IMR-90 (cell line): ENCODE results near the gene DEDD2. TPM values are rescaled to one million over a fixed set of nuclear protein-coding genes. Genes with fewer than 3 reads are reported as not detected.
A peak's percentile ranks its signal among the peaks of the same experiment; 100 is the strongest.

Source experiments
- ATAC-seq: fragments of 200-7000 bp; cut with Tn5 transposase; 2 replicates; pipeline ENCODE4 v1.9.1; 2020; ENCODE audit warnings: low read depth, mild to moderate bottlenecking, moderate library complexity
- BruUV-seq: library from RNA; stranded (reverse); fragments of 400-500 nt; replicated peaks from 2 replicates; lab custom pipeline; 2021; lab: Mats Ljungman, UMichigan
- CTCF ChIA-PET: fragments of 300-600 bp; formaldehyde crosslinking; extraction: SDS; loops from one replicate; lab custom pipeline; 2021; ENCODE audit warnings: antibody characterized with exemption; lab: Yijun Ruan, JAX
- POLR2A ChIA-PET: fragments of 300-600 bp; sonication (Branson Sonifier 250); formaldehyde crosslinking; loops from one replicate; lab custom pipeline; 2022; ENCODE audit warnings: antibody characterized with exemption; ENCODE audit not compliant: unreplicated experiment; lab: Charles Lee
- DNase-seq: peaks from one replicate; pipeline ENCODE4 v3.0.0; 2013
- H2AFZ ChIP-seq: replicated peaks from 2 replicates; pipeline ENCODE3; 2013; ENCODE audit warnings: low read length, mild to moderate bottlenecking; ENCODE audit not compliant: poor library complexity
- H2AK5ac ChIP-seq: 2 replicates; pipeline ENCODE4 v1.6.1; 2013; ENCODE audit warnings: low read depth, low read length, inconsistent platforms
- H2AK9ac ChIP-seq: replicated peaks from 2 replicates; pipeline ENCODE3; 2013; ENCODE audit warnings: mild to moderate bottlenecking, low read depth, low read length, moderate library complexity; ENCODE audit not compliant: poor library complexity
- H2BK120ac ChIP-seq: 2 replicates; pipeline ENCODE4 v1.6.1; 2013; ENCODE audit warnings: low read depth, low read length, inconsistent platforms
- H2BK15ac ChIP-seq: 3 replicates; pipeline ENCODE4 v1.6.1; 2013; ENCODE audit warnings: low read depth, low read length, inconsistent platforms
- H2BK20ac ChIP-seq: 2 replicates; pipeline ENCODE4 v1.6.1; 2013; ENCODE audit warnings: low read depth, mild to moderate bottlenecking, inconsistent platforms, low read length, moderate library complexity
- H2BK5ac ChIP-seq: 2 replicates; pipeline ENCODE4 v1.6.1; 2013; ENCODE audit warnings: mild to moderate bottlenecking, low read depth, low read length, inconsistent platforms; ENCODE audit not compliant: poor library complexity, severe bottlenecking
- H3K14ac ChIP-seq: replicated peaks from 2 replicates; pipeline ENCODE4 v1.6.1; 2013; ENCODE audit warnings: low read depth, low read length, inconsistent platforms
- H3K18ac ChIP-seq: 2 replicates; pipeline ENCODE4 v1.6.1; 2013; ENCODE audit warnings: low read depth, low read length, control low read depth
- H3K23ac ChIP-seq: 2 replicates; pipeline ENCODE4 v1.6.1; 2013; ENCODE audit warnings: low read depth, low read length, inconsistent platforms
- H3K27ac ChIP-seq: 2 replicates; pipeline ENCODE4 v1.5.1; 2013; ENCODE audit warnings: mild to moderate bottlenecking, control low read depth, low read length; ENCODE audit not compliant: insufficient read depth
- H3K27me3 ChIP-seq: 2 replicates; pipeline ENCODE4 v1.6.1; 2013; ENCODE audit warnings: low read length; ENCODE audit not compliant: control insufficient read depth, insufficient read depth
- H3K36me3 ChIP-seq: 2 replicates; pipeline ENCODE4 v1.6.1; 2013; ENCODE audit warnings: low read length, mixed read lengths; ENCODE audit not compliant: control insufficient read depth, insufficient read depth
- H3K4ac ChIP-seq: 2 replicates; pipeline ENCODE4 v1.6.1; 2013; ENCODE audit warnings: low read depth, low read length, inconsistent platforms
- H3K4me1 ChIP-seq: 2 replicates; pipeline ENCODE4 v1.6.1; 2013; ENCODE audit warnings: low read length, mixed read lengths; ENCODE audit not compliant: control insufficient read depth, insufficient read depth
- H3K4me2 ChIP-seq: 2 replicates; pipeline ENCODE4 v1.6.1; 2013; ENCODE audit warnings: low read depth, mild to moderate bottlenecking, control low read depth, low read length, moderate library complexity
- H3K4me3 ChIP-seq: 2 replicates; pipeline ENCODE4 v1.5.1; 2013; ENCODE audit warnings: low read depth, mild to moderate bottlenecking, control low read depth, low read length, moderate library complexity; ENCODE audit not compliant: insufficient read depth
- H3K56ac ChIP-seq: 2 replicates; pipeline ENCODE4 v1.6.1; 2013; ENCODE audit warnings: low read length, inconsistent platforms; ENCODE audit not compliant: insufficient read depth; ENCODE audit errors: extremely low read depth
- H3K79me1 ChIP-seq, 2 experiments: 2 replicates each; pipeline ENCODE4 v1.6.1; 2013; ENCODE audit warnings: low read length in 2 of 2, inconsistent platforms in 1 of 2, low read depth in 1 of 2
- H3K9ac ChIP-seq: 2 replicates; pipeline ENCODE4 v1.6.1; 2013; ENCODE audit warnings: low read depth, low read length, control low read depth
- H3K9me1 ChIP-seq: 2 replicates; pipeline ENCODE4 v1.6.1; 2013; ENCODE audit warnings: low read length, inconsistent platforms; ENCODE audit not compliant: insufficient read depth
- H3K9me3 ChIP-seq: 2 replicates; pipeline ENCODE4 v1.6.1; 2013; ENCODE audit warnings: low read length; ENCODE audit not compliant: control insufficient read depth, insufficient read depth
- H4K20me1 ChIP-seq: 2 replicates; pipeline ENCODE4 v1.6.1; 2013; ENCODE audit warnings: low read length, inconsistent platforms; ENCODE audit not compliant: insufficient read depth
- H4K5ac ChIP-seq: 2 replicates; pipeline ENCODE4 v1.6.1; 2013; ENCODE audit warnings: mild to moderate bottlenecking, low read depth, low read length, control low read depth
- H4K8ac ChIP-seq, 2 experiments: 2 replicates each; pipeline ENCODE4 v1.6.1; 2013; ENCODE audit warnings: low read depth in 2 of 2, low read length in 2 of 2, control low read depth in 1 of 2, inconsistent platforms in 1 of 2
- H4K91ac ChIP-seq: 2 replicates; pipeline ENCODE4 v1.6.1; 2013; ENCODE audit warnings: low read depth, low read length, inconsistent platforms; ENCODE audit not compliant: insufficient read depth
- BHLHE40 ChIP-seq: fragments of 150-350 bp; IDR thresholded peaks from 2 replicates; pipeline ENCODE4 v1.6.1; 2016; ENCODE audit warnings: mild to moderate bottlenecking, low read depth, low read length
- CEBPB ChIP-seq: IDR thresholded peaks from 2 replicates; pipeline ENCODE4 v1.6.1; 2012; ENCODE audit warnings: low read depth, low read length, improper control_type of control experiment
- CHD1 ChIP-seq: IDR thresholded peaks from 2 replicates; pipeline ENCODE4 v1.6.1; 2012; ENCODE audit warnings: low read depth, low read length, improper control_type of control experiment
- CTCF ChIP-seq: conservative IDR thresholded peaks from 2 replicates; pipeline ENCODE4 v1.5.1; 2012; ENCODE audit warnings: mild to moderate bottlenecking, low read depth, low read length, improper control_type of control experiment
- ELK1 ChIP-seq: fragments of 150-350 bp; IDR thresholded peaks from 2 replicates; pipeline ENCODE4 v1.6.1; 2016; ENCODE audit warnings: low read depth, mild to moderate bottlenecking, low read length, moderate library complexity, borderline replicate concordance
- MAFK ChIP-seq: IDR thresholded peaks from 2 replicates; pipeline ENCODE4 v1.6.1; 2012; ENCODE audit warnings: low read depth, low read length, improper control_type of control experiment
- MAZ ChIP-seq: IDR thresholded peaks from 2 replicates; pipeline ENCODE4 v1.6.1; 2012; ENCODE audit warnings: low read depth, mild to moderate bottlenecking, low read length, improper control_type of control experiment, moderate library complexity, borderline replicate concordance
- MXI1 ChIP-seq: IDR thresholded peaks from 2 replicates; pipeline ENCODE4 v1.6.1; 2012; ENCODE audit warnings: low read depth, mild to moderate bottlenecking, low read length, moderate library complexity, borderline replicate concordance
- NFE2L2 ChIP-seq: fragments of 150-350 bp; IDR thresholded peaks from 2 replicates; pipeline ENCODE4 v1.6.1; 2016; ENCODE audit warnings: low read depth, mild to moderate bottlenecking, low read length
- POLR2A ChIP-seq: IDR thresholded peaks from 2 replicates; pipeline ENCODE4 v1.6.1; 2012; ENCODE audit warnings: mild to moderate bottlenecking, low read depth, low read length
- RAD21 ChIP-seq: IDR thresholded peaks from 2 replicates; pipeline ENCODE4 v1.6.1; 2012; ENCODE audit warnings: low read length, improper control_type of control experiment
- RCOR1 ChIP-seq: IDR thresholded peaks from 2 replicates; pipeline ENCODE4 v1.6.1; 2012; ENCODE audit warnings: mild to moderate bottlenecking, low read length, improper control_type of control experiment; ENCODE audit not compliant: insufficient replicate concordance
- RFX5 ChIP-seq: IDR thresholded peaks from 2 replicates; pipeline ENCODE4 v1.8.0; 2012; ENCODE audit warnings: low read depth, mild to moderate bottlenecking, low read length, moderate library complexity
- SMC3 ChIP-seq: fragments of 150-350 bp; IDR thresholded peaks from 2 replicates; pipeline ENCODE4 v1.6.1; 2016; ENCODE audit warnings: low read depth, mild to moderate bottlenecking, antibody characterized with exemption, low read length, moderate library complexity
- USF2 ChIP-seq: fragments of 150-350 bp; IDR thresholded peaks from 2 replicates; pipeline ENCODE4 v1.6.1; 2017; ENCODE audit warnings: mild to moderate bottlenecking, antibody characterized with exemption, low read length, low read depth
- WGBS, 2 experiments: methylation state at CpG; one replicate each; pipeline versions ENCODE4 v1.1.5 to v1.1.7; 2013; ENCODE audit warnings: missing lambda C conversion rate in 2 of 2; ENCODE audit not compliant: insufficient read length in 1 of 2; ENCODE audit errors: extremely low coverage in 2 of 2; 5-methylcytosine and 5-hydroxymethylcytosine counted together
- dilution Hi-C: fragments of 300-500 bp; cut with HindIII; formaldehyde crosslinking; loops from one replicate; pipeline ENCODE4 v1.14.3; 2018; ENCODE audit warnings: low sequenced_read_pairs; ENCODE audit not compliant: unreplicated experiment
- in situ Hi-C: fragments of 300-500 bp; cut with MboI; formaldehyde crosslinking; loops from 3 replicates; pipeline ENCODE4 v1.14.3; 2019; ENCODE audit warnings: low sequenced_read_pairs, inconsistent platforms, mixed read lengths
- intact Hi-C: fragments of 100-400 bp; cut with micrococcal nuclease; formaldehyde crosslinking; loops from 2 replicates; pipeline ENCODE4 v1.10.0; 2022
- polyA plus RNA-seq, 3 experiments: library from polyadenylated mRNA; depleted of rRNA; stranded (reverse); fragments of >200 nt; gene quantifications; 2 replicates each; pipeline ENCODE4 v1.2.3, GENCODE V29; 2012; ENCODE audit warnings: low replicate concordance in 1 of 3
- total RNA-seq: library from RNA; depleted of rRNA; stranded (reverse); fragments of >200 nt; gene quantifications from 2 replicates; pipeline ENCODE4 v1.2.3, GENCODE V29; 2012

DEDD2 gene
- total and polyA plus RNA-seq, 2 of the 4 experiments (the other 2 are of a cell fraction) = 8.2 to 21.0 TPM

- Histone ChIP-seq H4K5ac (no peak overlapping the region), H3K4me3 (no peak overlapping the region), H3K79me1 (peaks cover 8 to 58% of the 10 kb centered on the region in 2 experiments; a peak in 3 of 4 replicates), H2AFZ (no peak overlapping the region), H4K91ac (no peak overlapping the region), H2BK5ac (no peak overlapping the region), H3K9me1 (peaks cover 21% of the 10 kb centered on the region), H3K27me3 (no peaks in the 10 kb centered on the region), H3K9ac (no peak overlapping the region), H3K4me2 (no peak overlapping the region), H4K8ac (no peak overlapping the region), H3K18ac (no peak overlapping the region), H3K14ac (no peak overlapping the region), H3K27ac (no peak overlapping the region), H2BK120ac (no peak overlapping the region), H2AK5ac (no peak overlapping the region; the same call in 1 of the 2 replicates), H4K20me1 (peaks cover 9% of the 10 kb centered on the region; the same call in 1 of the 2 replicates), H3K56ac (no peak overlapping the region), H3K9me3 (no peaks in the 10 kb centered on the region), H2AK9ac (peak overlapping the region; percentile 55), H2BK20ac (no peak overlapping the region), H2BK15ac (no peak overlapping the region), H3K23ac (no peak overlapping the region), H3K4me1 (0 out of 2 replicates have a peak, but pooled peaks cover 2% of the 10 kb centered on the region), H3K36me3 (peaks cover 49% of the 10 kb centered on the region), H3K4ac (no peak overlapping the region)
- CTCF ChIA-PET = no interaction called here
- no peak for ATAC-seq
- in situ Hi-C loops = no loop called here
- WGBS, 2 experiments = 83% methylated on average over 1 of the region's 7 CpGs; no CpG with 5 or more reads in 1 of the 2 experiments
- no peak for DNase-seq
- BruUV-seq = no TSS peak
- POLR2A ChIA-PET = no interaction called here
- intact Hi-C loops = no loop called here
- dilution Hi-C loops = no loop called here
- no peak for TF ChIP-seq CHD1
- TF ChIP-seq NFE2L2 = no peak
- TF ChIP-seq SMC3 = no peak
- TF ChIP-seq RFX5 = no peak
- no peak for TF ChIP-seq POLR2A
- TF ChIP-seq MAFK = no peak
- no peak for TF ChIP-seq CEBPB
- no peak for TF ChIP-seq RCOR1
- no peak for TF ChIP-seq CTCF
- no peak for TF ChIP-seq MAZ
- TF ChIP-seq ELK1 = no peak
- no peak for TF ChIP-seq RAD21
- no peak for TF ChIP-seq MXI1
- TF ChIP-seq USF2 = no peak
- TF ChIP-seq BHLHE40 = no peak
Measured at GRCh38 chr19:42198676-42199439, 18.6 kb downstream of the DEDD2 start.
